Fibroblast of lung (primary cell): ENCODE measurements around the gene GOLGA3. TPM values are rescaled to one million over a fixed set of nuclear protein-coding genes. Genes with fewer than 3 reads are reported as not detected.

Experiments
- DNase-seq, 2 donors: peaks; one replicate each; pipeline versions ENCODE4 v3.0.0 to v3.0.0-alpha.2; 2010; ENCODE audit warnings: low read depth in 2 of 2
- H2AFZ ChIP-seq: 2 replicates; pipeline ENCODE4 v1.5.1; 2012; ENCODE audit warnings: low read length, control low read depth, inconsistent platforms
- H3K27ac ChIP-seq: 2 replicates; pipeline ENCODE4 v1.5.1; 2011; ENCODE audit warnings: low read length, control low read depth; ENCODE audit not compliant: insufficient read depth
- H3K27me3 ChIP-seq: 2 replicates; pipeline ENCODE4 v1.5.1; 2011; ENCODE audit warnings: mild to moderate bottlenecking, low read length; ENCODE audit not compliant: control insufficient read depth, insufficient read depth
- H3K36me3 ChIP-seq: 2 replicates; pipeline ENCODE4 v1.5.1; 2011; ENCODE audit warnings: low read length; ENCODE audit not compliant: control insufficient read depth, insufficient read depth
- H3K4me1 ChIP-seq: 2 replicates; pipeline ENCODE4 v1.5.1; 2011; ENCODE audit warnings: low read length; ENCODE audit not compliant: control insufficient read depth, insufficient read depth; ENCODE audit errors: extremely low read depth
- H3K4me2 ChIP-seq: 2 replicates; pipeline ENCODE4 v1.5.1; 2011; ENCODE audit warnings: low read length, control low read depth; ENCODE audit not compliant: insufficient read depth; ENCODE audit errors: extremely low read depth
- H3K4me3 ChIP-seq, 4 experiments: fragments of 200-600 bp in 1 of 4; sonication (generic) in 1 of 4; replicated peaks in 1 of 4; 2 replicates each; pipeline ENCODE4 v1.5.1; 2011 to 2016; ENCODE audit warnings: low read length in 4 of 4, low read depth in 3 of 4, mild to moderate bottlenecking in 3 of 4, control low read depth in 2 of 4, inconsistent platforms in 1 of 4, mixed read lengths in 1 of 4; ENCODE audit not compliant: insufficient read depth in 1 of 4; ENCODE audit errors: control extremely low read depth in 1 of 4
- H3K79me2 ChIP-seq: 2 replicates; pipeline ENCODE4 v1.5.1; 2012; ENCODE audit warnings: mild to moderate bottlenecking, low read length, inconsistent platforms; ENCODE audit not compliant: control insufficient read depth, insufficient read depth
- H3K9ac ChIP-seq: 2 replicates; pipeline ENCODE4 v1.5.1; 2011; ENCODE audit warnings: mild to moderate bottlenecking, low read length, control low read depth; ENCODE audit not compliant: insufficient read depth
- H3K9me3 ChIP-seq: 2 replicates; pipeline ENCODE4 v1.5.1; 2012; ENCODE audit warnings: low read depth, low read length; ENCODE audit not compliant: control insufficient read depth, insufficient read depth
- H4K20me1 ChIP-seq: 2 replicates; pipeline ENCODE4 v1.5.1; 2011; ENCODE audit warnings: low read length; ENCODE audit not compliant: control insufficient read depth, insufficient read depth; ENCODE audit errors: extremely low read depth
- EZH2 ChIP-seq: IDR thresholded peaks from 2 replicates; pipeline ENCODE4 v1.5.1; 2012; ENCODE audit warnings: low read length, control low read depth, mild to moderate bottlenecking; ENCODE audit errors: missing control alignments
- polyA plus RNA-seq, 2 donors: library from polyadenylated mRNA; depleted of rRNA in 1 of 2; stranded (reverse) in 1 of 2; unstranded in 1 of 2; fragments of >200 nt; gene quantifications; 2 replicates each; pipeline ENCODE4 v1.2.1, GENCODE V29; 2011 to 2012; ENCODE audit warnings: missing spikeins in 1 of 2
- total RNA-seq: library from RNA; depleted of rRNA; stranded (reverse); fragments of >200 nt; gene quantifications from 2 replicates; pipeline ENCODE4 v1.2.1, GENCODE V29; 2014
- TF ChIP-seq, protein P1 (sequence below), 2 donors: IDR thresholded peaks in 1 of 2; conservative IDR thresholded peaks in 1 of 2; 1 replicate in 1 of 2; 2 replicates in 1 of 2; pipeline ENCODE4 v1.5.1; 2011 to 2012; ENCODE audit warnings: low read length in 2 of 2, control low read depth in 1 of 2, inconsistent platforms in 1 of 2, low read depth in 1 of 2, mild to moderate bottlenecking in 1 of 2

Gene GOLGA3
- total and polyA plus RNA-seq, 2 donors (not counting 1 experiment from before 2014, with no cell fraction given), result 28.3 to 133 TPM

DNA sequence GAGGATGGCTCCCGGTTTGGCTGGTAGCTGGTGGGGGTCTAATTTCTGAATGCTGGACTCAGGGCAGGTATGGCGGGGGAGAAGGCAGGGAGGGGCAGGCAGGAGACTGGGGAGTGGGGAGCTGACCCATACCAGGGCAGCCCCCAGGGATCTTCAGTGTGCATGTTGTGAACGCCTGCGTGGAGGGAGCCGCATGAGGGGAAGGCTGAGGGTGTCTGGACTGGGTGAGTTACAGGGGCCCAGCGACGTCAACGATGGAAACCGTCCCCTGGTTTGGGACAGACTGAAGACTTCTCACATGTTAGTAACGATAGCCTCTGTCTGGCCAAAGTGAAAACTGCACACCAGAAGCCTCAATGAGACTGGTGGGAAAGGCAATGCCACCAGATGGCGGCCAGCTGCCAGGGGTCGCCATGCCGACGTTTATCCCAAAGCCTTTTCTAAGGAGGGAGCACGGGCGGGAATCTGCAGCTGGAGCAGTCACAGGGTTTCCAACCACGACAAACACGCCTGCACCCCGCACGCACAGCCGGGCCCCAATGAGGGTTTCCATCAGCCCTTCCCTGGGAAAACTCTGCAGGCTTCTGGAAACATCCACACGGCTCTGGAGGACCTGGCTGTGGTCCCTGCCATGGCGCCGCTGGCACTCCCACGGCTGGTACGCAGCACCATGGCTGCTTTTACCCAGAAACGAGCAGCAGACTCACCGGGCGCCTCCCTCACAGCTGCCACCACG is 104.0 kb downstream of the GOLGA3 start:
- no peaks in the 10 kb centered on the region for H3K27me3 ChIP-seq
- no peaks in the 10 kb centered on the region for H3K4me1 ChIP-seq
- H3K9me3 ChIP-seq, result no peaks in the 10 kb centered on the region
- no peak overlapping the region for H3K27ac ChIP-seq
- no peaks in the 10 kb centered on the region for H4K20me1 ChIP-seq
- H3K9ac ChIP-seq, result no peak overlapping the region
- no peak for DNase-seq
- peaks cover 15% of the 10 kb centered on the region for H3K79me2 ChIP-seq
- no peak for TF ChIP-seq EZH2
- TF ChIP-seq, protein P1, sequence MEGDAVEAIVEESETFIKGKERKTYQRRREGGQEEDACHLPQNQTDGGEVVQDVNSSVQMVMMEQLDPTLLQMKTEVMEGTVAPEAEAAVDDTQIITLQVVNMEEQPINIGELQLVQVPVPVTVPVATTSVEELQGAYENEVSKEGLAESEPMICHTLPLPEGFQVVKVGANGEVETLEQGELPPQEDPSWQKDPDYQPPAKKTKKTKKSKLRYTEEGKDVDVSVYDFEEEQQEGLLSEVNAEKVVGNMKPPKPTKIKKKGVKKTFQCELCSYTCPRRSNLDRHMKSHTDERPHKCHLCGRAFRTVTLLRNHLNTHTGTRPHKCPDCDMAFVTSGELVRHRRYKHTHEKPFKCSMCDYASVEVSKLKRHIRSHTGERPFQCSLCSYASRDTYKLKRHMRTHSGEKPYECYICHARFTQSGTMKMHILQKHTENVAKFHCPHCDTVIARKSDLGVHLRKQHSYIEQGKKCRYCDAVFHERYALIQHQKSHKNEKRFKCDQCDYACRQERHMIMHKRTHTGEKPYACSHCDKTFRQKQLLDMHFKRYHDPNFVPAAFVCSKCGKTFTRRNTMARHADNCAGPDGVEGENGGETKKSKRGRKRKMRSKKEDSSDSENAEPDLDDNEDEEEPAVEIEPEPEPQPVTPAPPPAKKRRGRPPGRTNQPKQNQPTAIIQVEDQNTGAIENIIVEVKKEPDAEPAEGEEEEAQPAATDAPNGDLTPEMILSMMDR (conservative IDR thresholded peaks at IDR 0.05 in 1 of 2, IDR thresholded peaks at IDR 0.05 in 1 of 2; ENCODE audit: low read depth in 1 of 2, low read length in 2 of 2), result no peak
- no peak overlapping the region for H3K4me2 ChIP-seq
- H3K4me3 ChIP-seq, result no peak overlapping the region
- H3K36me3 ChIP-seq, result peaks cover 40% of the 10 kb centered on the region
- no peak overlapping the region for H2AFZ ChIP-seq

- Histone ChIP-seq H4K20me1 (no peaks in the 10 kb centered on the region), H3K79me2 (peaks cover 13% of the 10 kb centered on the region), H3K9ac (no peak overlapping the region), H3K4me1 (no peaks in the 10 kb centered on the region), H3K9me3 (no peaks in the 10 kb centered on the region), H3K4me3 (no peak overlapping the region), H3K4me2 (no peak overlapping the region), H2AFZ (no peak overlapping the region), H3K36me3 (peaks cover 49% of the 10 kb centered on the region), H3K27ac (no peak overlapping the region), H3K27me3 (no peaks in the 10 kb centered on the region)
- TF ChIP-seq, protein P1 (conservative IDR thresholded peaks at IDR 0.05 in 1 of 2, IDR thresholded peaks at IDR 0.05 in 1 of 2; ENCODE audit: low read depth in 1 of 2, low read length in 2 of 2), result no peak
- TF ChIP-seq EZH2, result no peak
- peak in 1 of 2 donors; percentile 86 for DNase-seq
These were observed 104.9 kb downstream of the GOLGA3 start for GRCh38 chr12:132723764-132724140.

GRCh38 chr12:132723015-132723763 is 105.5 kb downstream of the GOLGA3 start:
- no peak overlapping the region for H3K27ac ChIP-seq
- H2AFZ ChIP-seq, result no peak overlapping the region
- H3K4me1 ChIP-seq, result no peaks in the 10 kb centered on the region
- no peak for TF ChIP-seq EZH2
- TF ChIP-seq, protein P1 (conservative IDR thresholded peaks at IDR 0.05 in 1 of 2, IDR thresholded peaks at IDR 0.05 in 1 of 2; ENCODE audit: low read depth in 1 of 2, low read length in 2 of 2), result no peak
- H3K27me3 ChIP-seq, result no peaks in the 10 kb centered on the region
- H3K9ac ChIP-seq, result no peak overlapping the region
- DNase-seq, result peak in 1 of 2 donors; percentile 48
- H3K4me3 ChIP-seq, result no peak overlapping the region
- H4K20me1 ChIP-seq, result no peaks in the 10 kb centered on the region
- H3K9me3 ChIP-seq, result no peaks in the 10 kb centered on the region
- peaks cover 13% of the 10 kb centered on the region for H3K79me2 ChIP-seq
- H3K36me3 ChIP-seq, result peaks cover 48% of the 10 kb centered on the region
- H3K4me2 ChIP-seq, result no peak overlapping the region
